ENCODE data around the gene DNAH2. TPM values are rescaled to one million over a fixed set of nuclear protein-coding genes. Genes with fewer than 3 reads are reported as not detected.

DNAH2 gene
- total RNA-seq, 1 experiment from 2014 or later: 0.13 TPM

DNA sequence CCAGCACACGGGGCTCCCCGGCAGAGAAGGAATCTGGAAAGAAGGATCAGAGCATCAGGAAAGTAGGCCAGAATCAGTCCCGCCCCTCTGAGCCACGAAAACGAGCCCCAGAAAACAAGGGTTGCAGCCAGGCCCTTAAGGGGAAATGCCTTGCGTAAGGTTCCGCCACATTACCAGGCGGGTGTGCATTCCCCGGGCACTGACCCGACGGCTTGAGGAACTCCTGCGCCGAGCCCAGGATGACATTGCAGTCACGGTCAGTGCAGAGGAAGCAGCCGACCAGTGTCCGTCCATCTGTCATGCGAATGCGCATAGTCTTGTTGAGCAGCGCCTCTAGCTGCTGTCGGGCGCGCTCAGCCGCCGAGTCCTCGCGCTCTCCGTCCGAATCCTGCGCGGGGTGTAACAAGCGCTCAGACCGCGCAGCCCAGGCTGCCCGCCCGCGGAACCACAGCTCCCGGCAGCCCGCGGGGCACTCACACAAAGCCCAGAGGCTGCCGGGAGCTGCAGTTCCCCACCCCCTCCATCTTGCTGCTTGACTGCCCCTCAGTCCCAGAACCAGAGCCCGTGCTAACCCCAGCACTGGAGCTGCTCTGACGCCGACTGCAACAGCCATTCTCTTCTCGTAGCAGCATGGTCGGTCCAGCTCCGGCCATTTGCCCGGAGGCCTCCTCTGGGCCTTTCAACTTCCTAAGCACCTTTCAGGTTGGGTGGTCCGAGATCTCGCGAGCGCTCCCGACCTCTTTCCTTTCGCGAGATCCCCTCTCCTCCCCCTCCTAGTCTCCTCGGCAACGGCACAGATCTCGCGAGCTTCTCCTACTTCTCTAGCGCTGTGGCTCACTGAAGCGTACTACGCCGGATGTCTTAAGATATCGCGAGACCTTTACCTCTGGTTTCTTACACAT, 139.5 kb downstream of the DNAH2 start, which contains the start of gene NAA38:
NAA38 (minus strand) TSS at position 749 of the 902 bp plus-strand sequence; CDS start at position 653, 96 bp downstream.
- ChIA-PET CTCF (interaction anchor here (0.6 to 1.0 kb wide), 3 partner anchors 22 to 231 kb away, joined by 4 to 6 read pairs (median 4); no protein-coding TSS in a partner anchor), POLR2A (interaction anchor here (0.6 to 0.8 kb wide), 4 partner anchors 13 to 192 kb away, joined by 3 to 7 read pairs (median 4); partner anchors contain the start of gene KDM6B)
- Histone ChIP-seq H3K9me3 (ENCODE audit: control insufficient read depth, insufficient read depth, low read depth, low read length) (no peaks in the 10 kb centered on the region), H3K36me3 (ENCODE audit: control insufficient read depth, insufficient read depth, low read length) (peaks cover 5% of the 10 kb centered on the region), H3K27ac (ENCODE audit: low read length) (peak within 1 kb of the TSS; percentile 97), H3K4me1 (ENCODE audit: control insufficient read depth, insufficient read depth, low read length) (peaks cover 9% of the 10 kb centered on the region; the same call in 1 of the 2 replicates), H3K27me3 (ENCODE audit: control insufficient read depth, insufficient read depth, low read length) (no peaks in the 10 kb centered on the region), H3K4me3 (ENCODE audit: low read depth in 2 of 2, low read length in 2 of 2) (peak within 1 kb of the TSS; percentile 74 to 79)
- ATAC-seq: peak; percentile 92
- in situ Hi-C loops (cut with HindIII; ENCODE audit: low pct_unique_long_range_greater_than_20kb, low sequenced_read_pairs) (no loop called here), intact Hi-C loops (cut with micrococcal nuclease; ENCODE audit: unreplicated experiment) (loop anchor here (10.0 kb wide), 1 partner anchor 112 kb away; no protein-coding TSS in a partner anchor)
- BruUV-seq (replicated peaks): TSS peak; percentile 99
- DNase-seq (ENCODE audit: low read depth, low spot score): no peak
- TF ChIP-seq, protein P1, sequence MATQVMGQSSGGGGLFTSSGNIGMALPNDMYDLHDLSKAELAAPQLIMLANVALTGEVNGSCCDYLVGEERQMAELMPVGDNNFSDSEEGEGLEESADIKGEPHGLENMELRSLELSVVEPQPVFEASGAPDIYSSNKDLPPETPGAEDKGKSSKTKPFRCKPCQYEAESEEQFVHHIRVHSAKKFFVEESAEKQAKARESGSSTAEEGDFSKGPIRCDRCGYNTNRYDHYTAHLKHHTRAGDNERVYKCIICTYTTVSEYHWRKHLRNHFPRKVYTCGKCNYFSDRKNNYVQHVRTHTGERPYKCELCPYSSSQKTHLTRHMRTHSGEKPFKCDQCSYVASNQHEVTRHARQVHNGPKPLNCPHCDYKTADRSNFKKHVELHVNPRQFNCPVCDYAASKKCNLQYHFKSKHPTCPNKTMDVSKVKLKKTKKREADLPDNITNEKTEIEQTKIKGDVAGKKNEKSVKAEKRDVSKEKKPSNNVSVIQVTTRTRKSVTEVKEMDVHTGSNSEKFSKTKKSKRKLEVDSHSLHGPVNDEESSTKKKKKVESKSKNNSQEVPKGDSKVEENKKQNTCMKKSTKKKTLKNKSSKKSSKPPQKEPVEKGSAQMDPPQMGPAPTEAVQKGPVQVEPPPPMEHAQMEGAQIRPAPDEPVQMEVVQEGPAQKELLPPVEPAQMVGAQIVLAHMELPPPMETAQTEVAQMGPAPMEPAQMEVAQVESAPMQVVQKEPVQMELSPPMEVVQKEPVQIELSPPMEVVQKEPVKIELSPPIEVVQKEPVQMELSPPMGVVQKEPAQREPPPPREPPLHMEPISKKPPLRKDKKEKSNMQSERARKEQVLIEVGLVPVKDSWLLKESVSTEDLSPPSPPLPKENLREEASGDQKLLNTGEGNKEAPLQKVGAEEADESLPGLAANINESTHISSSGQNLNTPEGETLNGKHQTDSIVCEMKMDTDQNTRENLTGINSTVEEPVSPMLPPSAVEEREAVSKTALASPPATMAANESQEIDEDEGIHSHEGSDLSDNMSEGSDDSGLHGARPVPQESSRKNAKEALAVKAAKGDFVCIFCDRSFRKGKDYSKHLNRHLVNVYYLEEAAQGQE (IDR thresholded peaks at IDR 0.05; ENCODE audit: insufficient read depth in 1 of 2, low read depth in 2 of 2, low read length in 1 of 2): no peak
- TF ChIP-seq, protein P2, sequence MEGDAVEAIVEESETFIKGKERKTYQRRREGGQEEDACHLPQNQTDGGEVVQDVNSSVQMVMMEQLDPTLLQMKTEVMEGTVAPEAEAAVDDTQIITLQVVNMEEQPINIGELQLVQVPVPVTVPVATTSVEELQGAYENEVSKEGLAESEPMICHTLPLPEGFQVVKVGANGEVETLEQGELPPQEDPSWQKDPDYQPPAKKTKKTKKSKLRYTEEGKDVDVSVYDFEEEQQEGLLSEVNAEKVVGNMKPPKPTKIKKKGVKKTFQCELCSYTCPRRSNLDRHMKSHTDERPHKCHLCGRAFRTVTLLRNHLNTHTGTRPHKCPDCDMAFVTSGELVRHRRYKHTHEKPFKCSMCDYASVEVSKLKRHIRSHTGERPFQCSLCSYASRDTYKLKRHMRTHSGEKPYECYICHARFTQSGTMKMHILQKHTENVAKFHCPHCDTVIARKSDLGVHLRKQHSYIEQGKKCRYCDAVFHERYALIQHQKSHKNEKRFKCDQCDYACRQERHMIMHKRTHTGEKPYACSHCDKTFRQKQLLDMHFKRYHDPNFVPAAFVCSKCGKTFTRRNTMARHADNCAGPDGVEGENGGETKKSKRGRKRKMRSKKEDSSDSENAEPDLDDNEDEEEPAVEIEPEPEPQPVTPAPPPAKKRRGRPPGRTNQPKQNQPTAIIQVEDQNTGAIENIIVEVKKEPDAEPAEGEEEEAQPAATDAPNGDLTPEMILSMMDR (IDR thresholded peaks at IDR 0.05): peak; percentile 54
- TF ChIP-seq SIN3A (IDR thresholded peaks at IDR 0.05; ENCODE audit: borderline replicate concordance, insufficient read depth, low read depth, low read length) (peak; percentile 59; the same call in 1 of the 2 replicates), TCF7L2 (IDR thresholded peaks at IDR 0.05; ENCODE audit: low read depth, low read length) (peak; percentile 29; the same call in 1 of the 2 replicates), POLR2AphosphoS5 (IDR thresholded peaks at IDR 0.05; ENCODE audit: low read depth, low read length) (peak; percentile 14)

DNA sequence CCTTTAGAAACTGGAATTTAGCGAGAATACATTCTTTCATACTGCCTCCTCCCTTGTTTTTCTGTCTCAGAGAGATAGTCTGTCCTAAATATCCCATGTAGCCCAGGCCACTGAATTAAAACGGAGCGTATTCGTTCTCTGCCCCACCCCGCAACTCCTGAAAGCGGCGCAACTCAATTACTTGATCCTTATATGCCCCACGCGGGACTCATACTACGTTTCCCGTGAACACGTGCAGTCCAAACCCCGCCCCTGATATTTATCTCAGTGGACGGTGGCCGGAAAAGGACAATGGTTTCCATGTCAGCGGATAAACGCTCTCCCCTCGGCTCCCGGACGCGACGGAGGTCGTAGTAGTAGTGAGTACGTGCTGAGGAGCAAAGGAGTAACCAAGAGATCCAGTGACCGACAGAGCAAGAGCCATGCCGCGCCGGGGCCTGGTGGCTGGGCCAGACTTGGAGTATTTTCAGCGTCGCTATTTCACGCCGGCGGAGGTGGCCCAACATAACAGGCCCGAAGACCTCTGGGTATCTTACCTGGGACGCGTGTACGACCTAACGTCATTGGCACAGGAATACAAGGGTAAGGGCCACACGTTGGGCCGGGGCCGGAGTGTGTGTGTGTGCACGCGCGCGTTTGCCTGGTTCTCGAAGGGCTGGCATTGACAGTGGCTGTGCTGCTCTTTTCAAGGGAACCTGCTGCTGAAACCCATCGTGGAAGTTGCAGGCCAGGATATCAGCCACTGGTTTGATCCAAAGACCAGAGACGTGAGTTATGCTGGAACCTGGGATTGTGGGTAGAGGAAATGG, 140.4 kb downstream of the DNAH2 start, which contains the start of gene CYB5D1:
CYB5D1 (plus strand) TSS at position 291 of the 809 bp plus-strand sequence; CDS start at position 423, 132 bp downstream.
- intact Hi-C loops (cut with micrococcal nuclease; ENCODE audit: unreplicated experiment): loop anchor here (10.0 kb wide), 1 partner anchor 113 kb away; no protein-coding TSS in a partner anchor
- in situ Hi-C loops (cut with HindIII; ENCODE audit: low pct_unique_long_range_greater_than_20kb, low sequenced_read_pairs): no loop called here
- Histone ChIP-seq H3K9me3 (ENCODE audit: control insufficient read depth, insufficient read depth, low read depth, low read length) (no peaks in the 10 kb centered on the region), H3K4me3 (ENCODE audit: low read depth in 2 of 2, low read length in 2 of 2) (peak within 1 kb of the TSS; percentile 74 to 79), H3K27ac (ENCODE audit: low read length) (peak within 1 kb of the TSS; percentile 97), H3K27me3 (ENCODE audit: control insufficient read depth, insufficient read depth, low read length) (no peaks in the 10 kb centered on the region), H3K4me1 (ENCODE audit: control insufficient read depth, insufficient read depth, low read length) (peaks cover 9% of the 10 kb centered on the region; the same call in 1 of the 2 replicates), H3K36me3 (ENCODE audit: control insufficient read depth, insufficient read depth, low read length) (peaks cover 5% of the 10 kb centered on the region)
- peak; percentile 48; the same call in 1 of the 2 replicates for TF ChIP-seq POLR2AphosphoS5 (IDR thresholded peaks at IDR 0.05; ENCODE audit: low read depth, low read length)
- TF ChIP-seq SIN3A (IDR thresholded peaks at IDR 0.05; ENCODE audit: borderline replicate concordance, insufficient read depth, low read depth, low read length): peak; percentile 71; the same call in 1 of the 2 replicates
- TF ChIP-seq, protein P1 (IDR thresholded peaks at IDR 0.05; ENCODE audit: insufficient read depth in 1 of 2, low read depth in 2 of 2, low read length in 1 of 2): no peak
- TF ChIP-seq TCF7L2 (IDR thresholded peaks at IDR 0.05; ENCODE audit: low read depth, low read length): no peak
- DNase-seq (ENCODE audit: low read depth, low spot score) (peak; percentile 98), ATAC-seq (peak; percentile 69)
- CTCF ChIA-PET: interaction anchor here (0.6 to 1.0 kb wide), 2 partner anchors 23 to 230 kb away, joined by 4 to 6 read pairs; no protein-coding TSS in a partner anchor
- POLR2A ChIA-PET: interaction anchor here (0.6 to 0.8 kb wide), 3 partner anchors 12 to 169 kb away, joined by 3 to 7 read pairs (median 4); partner anchors contain the start of gene KDM6B
- no TSS peak for BruUV-seq (replicated peaks)
